Adrenal gland (tissue), 5 donors: Measurements from ENCODE around the gene CDH24.
"Not testable (repeated sequence)": the region's sequence is repeated elsewhere in the genome, so short reads cannot be mapped to it uniquely, and the experiment has no call there.

ENCODE experiments used
- POLR2A ChIP-seq, 2 donors: fragments of 450-650 bp; IDR thresholded peaks; one replicate each; pipeline ENCODE4 v1.6.1; 2017; ENCODE audit warnings: antibody characterized with exemption in 2 of 2, mild to moderate bottlenecking in 2 of 2, moderate library complexity in 1 of 2
- TF ChIP-seq, protein P1 (sequence below), 6 experiments: fragments of 450-650 bp in 4 of 6; fragments of 200-600 bp in 2 of 6; sonication (generic) in 1 of 6; IDR thresholded peaks; 1 replicate in 5 of 6; 2 replicates in 1 of 6; pipeline versions ENCODE4 v1.5.1 to v1.8.0; 2016 to 2021; ENCODE audit warnings: antibody characterized with exemption in 6 of 6, mild to moderate bottlenecking in 2 of 6, moderate library complexity in 1 of 6
- donor health status: DM: no; HTN: no; CAD: no.

- TF ChIP-seq, protein P1, sequence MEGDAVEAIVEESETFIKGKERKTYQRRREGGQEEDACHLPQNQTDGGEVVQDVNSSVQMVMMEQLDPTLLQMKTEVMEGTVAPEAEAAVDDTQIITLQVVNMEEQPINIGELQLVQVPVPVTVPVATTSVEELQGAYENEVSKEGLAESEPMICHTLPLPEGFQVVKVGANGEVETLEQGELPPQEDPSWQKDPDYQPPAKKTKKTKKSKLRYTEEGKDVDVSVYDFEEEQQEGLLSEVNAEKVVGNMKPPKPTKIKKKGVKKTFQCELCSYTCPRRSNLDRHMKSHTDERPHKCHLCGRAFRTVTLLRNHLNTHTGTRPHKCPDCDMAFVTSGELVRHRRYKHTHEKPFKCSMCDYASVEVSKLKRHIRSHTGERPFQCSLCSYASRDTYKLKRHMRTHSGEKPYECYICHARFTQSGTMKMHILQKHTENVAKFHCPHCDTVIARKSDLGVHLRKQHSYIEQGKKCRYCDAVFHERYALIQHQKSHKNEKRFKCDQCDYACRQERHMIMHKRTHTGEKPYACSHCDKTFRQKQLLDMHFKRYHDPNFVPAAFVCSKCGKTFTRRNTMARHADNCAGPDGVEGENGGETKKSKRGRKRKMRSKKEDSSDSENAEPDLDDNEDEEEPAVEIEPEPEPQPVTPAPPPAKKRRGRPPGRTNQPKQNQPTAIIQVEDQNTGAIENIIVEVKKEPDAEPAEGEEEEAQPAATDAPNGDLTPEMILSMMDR (IDR thresholded peaks at IDR 0.05): not testable (repeated sequence)
- TF ChIP-seq POLR2A (IDR thresholded peaks at IDR 0.05): not testable (repeated sequence)
Measured at GRCh38 chr14:23004274-23004673, 53.0 kb downstream of the CDH24 start.
